Kidney glomerular epithelial cell (primary cell): ENCODE data around the gene NLRP14.
A peak's percentile ranks its signal among the peaks of the same experiment; 100 is the strongest.

ENCODE experiments used
- DNase-seq: peaks from one replicate; lab custom pipeline; 2025; lab: John Stamatoyannopoulos, UW

NLRP14 gene

GRCh38 chr11:7020183-7020917 lies at the start of gene NLRP14, which contains the start of gene ZNF214:
TSS of gene NLRP14 (plus strand) at chr11:7020479. CDS start at chr11:7038587, 18,108 bp downstream.
TSS of gene ZNF214 (minus strand) at chr11:7020346. CDS start at chr11:7002835, 17,511 bp downstream.
- DNase-seq, result peak; percentile 87

- DNase-seq, result no peak
Measured at GRCh38 chr11:6979365-6979764, 40.9 kb upstream of the NLRP14 start.

- no peak for DNase-seq
Measured at GRCh38 chr11:6986487-6986886, 33.8 kb upstream of the NLRP14 start.

GRCh38 chr11:6988506-6988905 lies 31.8 kb upstream of the NLRP14 start:
- no peak for DNase-seq

GRCh38 chr11:6991227-6991626 lies 29.1 kb upstream of the NLRP14 start:
- no peak for DNase-seq

- DNase-seq, result no peak
Measured at GRCh38 chr11:6992026-6992425, 28.3 kb upstream of the NLRP14 start.

- DNase-seq, result peak; percentile 3
Measured at GRCh38 chr11:6992457-6993417, 27.5 kb upstream of the NLRP14 start.

- DNase-seq, result no peak
Measured at GRCh38 chr11:6995703-6996102, 24.6 kb upstream of the NLRP14 start.

- no peak for DNase-seq
Measured at GRCh38 chr11:7004482-7004881, 15.8 kb upstream of the NLRP14 start.

GRCh38 chr11:7014118-7014517 lies 6.2 kb upstream of the NLRP14 start:
- no peak for DNase-seq

- DNase-seq, result no peak
Measured at GRCh38 chr11:7016011-7016410, 4.3 kb upstream of the NLRP14 start.

GRCh38 chr11:7019500-7020182 lies 638 bp upstream of the NLRP14 start:
- DNase-seq, result no peak

GRCh38 chr11:7021318-7021717 lies 1.0 kb downstream of the NLRP14 start:
- DNase-seq, result no peak

- DNase-seq, result no peak
Measured at GRCh38 chr11:7028141-7028540, 7.9 kb downstream of the NLRP14 start.

- no peak for DNase-seq
Measured at GRCh38 chr11:7030836-7031235, 10.6 kb downstream of the NLRP14 start.

- no peak for DNase-seq
Measured at GRCh38 chr11:7031471-7031871, 11.2 kb downstream of the NLRP14 start.

GRCh38 chr11:7032692-7033091 lies 12.4 kb downstream of the NLRP14 start:
- DNase-seq, result peak; percentile 1

- no peak for DNase-seq
Measured at GRCh38 chr11:7034019-7034418, 13.7 kb downstream of the NLRP14 start.

- peak; percentile 57 for DNase-seq
Measured at GRCh38 chr11:7046474-7047175, 26.3 kb downstream of the NLRP14 start.

- DNase-seq, result no peak
Measured at GRCh38 chr11:7050191-7050590, 29.9 kb downstream of the NLRP14 start.

- DNase-seq, result peak; percentile 29
Measured at GRCh38 chr11:7056828-7057513, 36.7 kb downstream of the NLRP14 start.
